Stimulated activated CD8-positive, alpha-beta memory T cell treated with anti-CD3 and anti-CD28 coated beads, Interleukin-7, amount 100 ng/mL, for 4 hours (primary cell): Measurements from ENCODE around the gene LPA.

Experiments used
- DNase-seq, 2 donors: peaks; one replicate each; pipeline ENCODE4 v3.0.0-alpha.2; 2020; ENCODE audit warnings: low read depth in 2 of 2

LPA gene

GRCh38 chr6:160510976-160511617 is 153.0 kb downstream of the LPA start:
- no peak for DNase-seq

DNA sequence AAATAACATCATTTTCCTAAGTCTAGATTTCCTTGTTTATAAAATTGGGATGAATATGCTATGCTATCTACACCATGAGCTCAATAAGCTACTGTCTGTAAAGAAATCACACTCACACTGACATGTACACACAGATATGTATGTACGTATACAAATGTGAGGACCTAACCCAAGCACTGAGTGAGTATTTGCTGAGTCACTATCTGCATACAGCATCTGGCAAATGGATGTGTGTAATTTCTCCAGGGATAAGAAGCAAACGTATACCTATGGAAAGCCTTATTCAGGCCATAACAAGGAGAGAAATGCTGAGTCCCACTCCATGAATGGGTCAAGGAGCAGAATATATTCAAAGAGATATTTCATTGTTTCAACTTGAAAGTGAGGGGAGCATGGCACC is 153.9 kb downstream of the LPA start:
- no peak for DNase-seq

DNA sequence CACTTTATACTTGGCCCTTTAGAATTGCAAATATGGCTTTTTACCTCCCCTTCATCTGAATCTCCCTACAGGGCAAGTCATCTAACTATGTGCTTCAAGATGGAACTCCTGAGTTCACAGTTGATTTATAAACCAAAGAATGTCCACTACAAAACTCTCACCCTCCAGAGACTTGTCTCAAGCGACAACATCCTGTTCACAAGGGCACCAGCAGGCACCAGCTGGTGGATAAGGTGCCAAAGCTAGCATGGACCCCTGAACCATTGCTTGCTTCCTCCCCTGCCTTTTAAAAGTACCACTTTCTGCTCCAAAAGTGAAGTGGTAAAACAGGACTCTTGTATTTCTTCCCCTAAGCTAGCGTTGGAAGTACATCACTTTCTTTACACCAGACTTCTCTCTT is 154.5 kb downstream of the LPA start:
- DNase-seq, result no peak

GRCh38 chr6:160508599-160508998 is 155.5 kb downstream of the LPA start:
- DNase-seq, result no peak

GRCh38 chr6:160507420-160507819 is 156.7 kb downstream of the LPA start:
- no peak for DNase-seq

- DNase-seq, result no peak
These were observed 158.1 kb downstream of the LPA start for GRCh38 chr6:160505970-160506369.

DNA sequence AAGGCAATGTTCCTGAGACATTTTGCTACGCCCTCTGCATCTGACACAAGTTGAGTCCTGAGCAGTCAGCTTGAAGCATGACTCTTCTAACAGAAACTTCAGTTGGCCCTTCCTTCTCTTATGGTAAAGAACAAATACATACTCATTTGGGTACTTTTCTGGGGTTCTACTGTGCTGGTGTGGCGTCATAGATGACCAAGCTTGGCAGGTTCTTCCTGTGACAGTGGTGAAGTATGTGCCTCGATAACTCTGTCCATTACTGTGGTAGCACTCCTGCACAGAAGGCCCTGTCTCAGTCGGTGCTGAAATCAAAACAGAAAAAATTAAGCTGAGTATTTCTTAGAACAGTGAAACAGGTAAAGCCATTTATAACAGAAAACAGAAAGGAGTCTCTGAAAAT is 163.4 kb downstream of the LPA start:
- no peak for DNase-seq

GRCh38 chr6:160494576-160494975 is 169.5 kb downstream of the LPA start:
- no peak for DNase-seq

- no peak for DNase-seq
These were observed 175.0 kb downstream of the LPA start for GRCh38 chr6:160489091-160489490.

- DNase-seq, result no peak
These were observed 177.0 kb downstream of the LPA start for GRCh38 chr6:160487116-160487515.
